GM12874 (cell line): ENCODE data around the gene CERS2.

Source experiments
- TF ChIP-seq, protein P1 (sequence below): IDR thresholded peaks from 2 replicates; pipeline ENCODE4 v1.5.1; 2011; ENCODE audit warnings: low read depth, mild to moderate bottlenecking, control low read depth, low read length, moderate library complexity; ENCODE audit not compliant: insufficient read depth

Gene CERS2

DNA sequence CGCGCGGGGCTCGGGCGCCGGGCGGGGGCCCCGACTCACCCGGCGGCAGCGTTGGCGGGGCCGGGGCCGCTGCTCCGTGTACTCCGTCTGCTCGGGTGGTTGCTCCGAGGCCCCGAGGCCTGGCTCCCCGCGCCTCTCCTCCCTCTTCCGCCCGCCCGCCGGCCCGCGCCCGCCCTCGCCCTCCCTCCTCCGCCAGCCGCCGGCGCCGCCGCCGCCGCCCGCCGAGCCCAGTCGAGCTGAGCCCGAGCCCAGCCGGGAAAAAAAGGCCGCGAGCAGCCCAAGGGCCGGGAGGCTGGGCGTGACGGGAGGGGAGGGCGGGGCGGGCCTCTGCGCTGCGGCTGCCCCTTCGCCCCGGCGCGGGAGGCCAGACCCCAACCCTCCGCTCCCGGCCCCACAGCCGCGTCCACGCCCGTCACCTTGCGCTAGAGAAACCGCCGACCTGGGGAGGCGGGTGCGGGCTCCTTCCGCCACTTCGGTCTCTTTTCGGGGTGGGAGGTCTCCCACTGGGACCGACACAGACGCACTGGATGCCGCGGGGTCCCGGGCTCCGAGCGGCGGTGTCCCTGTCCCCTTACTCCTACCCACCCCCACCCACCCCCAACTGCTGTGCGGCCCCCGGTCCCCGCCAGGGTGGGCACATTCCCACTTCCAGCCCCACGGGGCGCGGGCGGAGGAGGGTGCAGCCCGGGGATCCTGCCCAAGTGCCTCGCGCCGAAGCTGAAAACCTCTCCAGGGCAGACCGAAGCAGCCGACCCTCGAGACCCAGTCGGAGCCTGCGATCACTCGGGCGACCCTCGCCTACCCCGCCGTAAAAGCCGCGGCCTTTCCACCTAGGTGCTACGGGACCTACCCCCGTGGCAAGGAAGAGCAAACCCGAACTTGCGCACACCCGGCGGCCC, at the start of gene CERS2:
TSS of gene CERS2 (minus strand) at position 256 of the 899 bp plus-strand sequence. CDS start 5,745 bp downstream, outside the sequence.
- TF ChIP-seq, protein P1, sequence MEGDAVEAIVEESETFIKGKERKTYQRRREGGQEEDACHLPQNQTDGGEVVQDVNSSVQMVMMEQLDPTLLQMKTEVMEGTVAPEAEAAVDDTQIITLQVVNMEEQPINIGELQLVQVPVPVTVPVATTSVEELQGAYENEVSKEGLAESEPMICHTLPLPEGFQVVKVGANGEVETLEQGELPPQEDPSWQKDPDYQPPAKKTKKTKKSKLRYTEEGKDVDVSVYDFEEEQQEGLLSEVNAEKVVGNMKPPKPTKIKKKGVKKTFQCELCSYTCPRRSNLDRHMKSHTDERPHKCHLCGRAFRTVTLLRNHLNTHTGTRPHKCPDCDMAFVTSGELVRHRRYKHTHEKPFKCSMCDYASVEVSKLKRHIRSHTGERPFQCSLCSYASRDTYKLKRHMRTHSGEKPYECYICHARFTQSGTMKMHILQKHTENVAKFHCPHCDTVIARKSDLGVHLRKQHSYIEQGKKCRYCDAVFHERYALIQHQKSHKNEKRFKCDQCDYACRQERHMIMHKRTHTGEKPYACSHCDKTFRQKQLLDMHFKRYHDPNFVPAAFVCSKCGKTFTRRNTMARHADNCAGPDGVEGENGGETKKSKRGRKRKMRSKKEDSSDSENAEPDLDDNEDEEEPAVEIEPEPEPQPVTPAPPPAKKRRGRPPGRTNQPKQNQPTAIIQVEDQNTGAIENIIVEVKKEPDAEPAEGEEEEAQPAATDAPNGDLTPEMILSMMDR: no peak

DNA sequence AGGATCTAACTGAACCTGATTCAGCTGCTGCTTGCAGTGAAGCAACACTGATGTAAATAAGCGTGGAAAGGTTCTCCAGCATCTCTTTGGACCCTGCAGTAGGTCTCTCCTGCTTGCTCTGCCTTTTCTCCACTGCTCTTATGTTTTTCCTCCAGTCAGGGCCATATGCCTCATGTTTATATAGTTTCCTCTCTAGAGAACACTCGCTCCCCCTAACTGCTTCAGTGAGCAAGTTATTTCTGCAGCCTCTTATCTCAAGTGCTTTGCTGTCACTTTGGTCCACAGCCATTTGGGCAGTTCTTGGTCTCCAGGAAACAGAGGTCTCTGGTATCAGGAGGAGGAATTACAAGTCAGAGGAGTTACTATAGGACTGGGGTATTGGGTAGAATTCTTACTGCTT, 38.9 kb upstream of the CERS2 start:
- TF ChIP-seq, protein P1: no peak

DNA sequence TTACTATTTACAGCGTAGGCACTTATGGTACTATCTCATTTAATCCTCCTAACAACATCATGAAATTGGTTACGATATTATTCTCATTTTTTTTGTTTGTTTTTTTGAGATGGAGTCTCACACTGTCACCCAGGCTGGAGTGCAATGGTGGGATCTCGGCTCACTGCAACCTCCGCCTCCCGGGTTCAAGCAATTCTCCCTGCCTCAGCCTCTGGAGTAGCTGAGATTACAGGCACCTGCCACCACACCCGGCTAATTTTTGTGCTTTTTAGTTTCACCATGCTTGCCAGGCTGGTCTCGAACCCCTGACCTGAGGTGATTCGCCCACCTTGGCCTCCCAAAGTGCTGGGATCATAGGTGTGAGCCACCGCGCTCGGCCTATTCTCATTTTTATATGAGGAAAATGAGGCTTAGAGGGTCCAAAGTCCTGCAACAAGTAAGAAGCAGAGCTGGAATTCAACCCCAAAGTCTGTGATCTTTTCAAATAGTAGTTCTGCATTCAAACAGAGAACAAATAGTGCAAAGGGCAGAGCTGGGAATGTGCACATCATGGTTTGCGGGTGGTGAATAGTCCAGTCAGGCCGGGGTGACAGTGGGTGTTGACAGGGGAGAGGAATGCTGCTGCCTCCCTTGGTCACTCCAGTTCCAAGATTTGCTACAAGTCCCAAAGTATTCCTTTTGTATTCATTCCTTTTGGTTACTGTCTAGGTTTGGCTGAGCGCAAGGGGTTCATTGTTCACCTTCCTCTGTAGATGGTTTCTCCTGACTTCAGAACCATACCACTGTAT, 38.2 kb upstream of the CERS2 start:
- TF ChIP-seq, protein P1: no peak

- TF ChIP-seq, protein P1: no peak
These were observed 36.7 kb upstream of the CERS2 start for GRCh38 chr1:151011154-151011850.

- TF ChIP-seq, protein P1: no peak
These were observed 35.7 kb upstream of the CERS2 start for GRCh38 chr1:151010346-151010726.

- TF ChIP-seq, protein P1: no peak
These were observed 35.2 kb upstream of the CERS2 start for GRCh38 chr1:151009674-151010345.
